Peyer's patch (tissue), 4 donors: Measurements from ENCODE around the gene SYK. TPM values are rescaled to one million over a fixed set of nuclear protein-coding genes. Genes with fewer than 3 reads are reported as not detected.

ENCODE experiments used
- DNase-seq, 3 donors: peaks; one replicate each; pipeline ENCODE4 v3.0.0-alpha.2; 2017 to 2019
- H3K27ac ChIP-seq, 4 donors: fragments of 200-600 bp; sonication (generic); one replicate each; pipeline ENCODE4 v1.5.1; 2016 to 2019
- H3K27me3 ChIP-seq, 2 donors: fragments of 200-600 bp; sonication (generic); one replicate each; pipeline ENCODE4 v1.5.1; 2019
- H3K36me3 ChIP-seq, 3 donors: fragments of 200-600 bp; sonication (generic); one replicate each; pipeline ENCODE4 v1.5.1; 2016 to 2019
- H3K4me1 ChIP-seq, 4 donors: fragments of 200-600 bp; sonication (generic); one replicate each; pipeline ENCODE4 v1.5.1; 2016 to 2019
- H3K4me3 ChIP-seq, 4 donors: fragments of 200-600 bp; sonication (generic); 1 replicate in 3 of 4; 2 replicates in 1 of 4; pipeline ENCODE4 v1.5.1; 2016 to 2019; ENCODE audit warnings: mild to moderate bottlenecking in 1 of 4
- H3K9me3 ChIP-seq, 4 donors: fragments of 200-600 bp; sonication (generic); one replicate each; pipeline ENCODE4 v1.5.1; 2016 to 2019; ENCODE audit warnings: mild to moderate bottlenecking in 1 of 4
- POLR2A ChIP-seq, 2 donors: fragments of 450-650 bp; IDR thresholded peaks; one replicate each; pipeline ENCODE4 v1.5.1; 2017; ENCODE audit warnings: antibody characterized with exemption in 2 of 2, mild to moderate bottlenecking in 2 of 2, moderate library complexity in 2 of 2
- total RNA-seq, 4 donors: library from RNA; depleted of rRNA; stranded (reverse); fragments of >200 nt; gene quantifications; one replicate each; pipeline ENCODE4 v1.1.0, GENCODE V29; 2016
- TF ChIP-seq, protein P1 (sequence below), 6 experiments: fragments of 450-650 bp in 4 of 6; fragments of 200-600 bp in 2 of 6; sonication (generic) in 1 of 6; IDR thresholded peaks; one replicate each; pipeline ENCODE4 v1.5.1; 2017 to 2019; ENCODE audit warnings: antibody characterized with exemption in 6 of 6, mild to moderate bottlenecking in 3 of 6, moderate library complexity in 1 of 6

The SYK gene
- total RNA-seq, 4 donors from 2014 or later = 48.7 to 81.7 (median 60.0) TPM

DNA sequence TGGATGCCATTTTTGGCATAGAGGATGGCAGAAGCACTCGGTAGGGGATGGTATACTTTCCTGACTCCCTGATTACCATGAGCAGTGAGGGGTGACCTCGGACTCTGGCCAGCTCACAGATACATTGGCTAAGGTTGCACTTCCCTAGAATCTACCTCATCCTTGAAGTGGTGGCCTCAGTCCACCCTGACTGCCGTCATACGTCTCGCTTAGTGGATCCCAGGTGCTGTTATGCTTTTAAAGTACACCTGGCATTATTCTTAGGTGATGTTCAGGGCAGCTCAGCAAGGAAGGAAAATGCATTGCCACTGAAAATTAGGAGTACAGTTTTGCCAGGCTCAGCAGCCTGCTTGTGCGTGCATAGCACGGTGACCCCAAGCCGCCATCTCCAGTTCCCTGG is 87.3 kb downstream of the SYK start:
- H3K36me3 ChIP-seq = peaks cover 0 to 53% (median 5%) of the 10 kb centered on the region in 3 donors
- no peak for DNase-seq
- no peak overlapping the region for H3K27ac ChIP-seq
- no peaks in the 10 kb centered on the region for H3K27me3 ChIP-seq
- TF ChIP-seq, protein P1, sequence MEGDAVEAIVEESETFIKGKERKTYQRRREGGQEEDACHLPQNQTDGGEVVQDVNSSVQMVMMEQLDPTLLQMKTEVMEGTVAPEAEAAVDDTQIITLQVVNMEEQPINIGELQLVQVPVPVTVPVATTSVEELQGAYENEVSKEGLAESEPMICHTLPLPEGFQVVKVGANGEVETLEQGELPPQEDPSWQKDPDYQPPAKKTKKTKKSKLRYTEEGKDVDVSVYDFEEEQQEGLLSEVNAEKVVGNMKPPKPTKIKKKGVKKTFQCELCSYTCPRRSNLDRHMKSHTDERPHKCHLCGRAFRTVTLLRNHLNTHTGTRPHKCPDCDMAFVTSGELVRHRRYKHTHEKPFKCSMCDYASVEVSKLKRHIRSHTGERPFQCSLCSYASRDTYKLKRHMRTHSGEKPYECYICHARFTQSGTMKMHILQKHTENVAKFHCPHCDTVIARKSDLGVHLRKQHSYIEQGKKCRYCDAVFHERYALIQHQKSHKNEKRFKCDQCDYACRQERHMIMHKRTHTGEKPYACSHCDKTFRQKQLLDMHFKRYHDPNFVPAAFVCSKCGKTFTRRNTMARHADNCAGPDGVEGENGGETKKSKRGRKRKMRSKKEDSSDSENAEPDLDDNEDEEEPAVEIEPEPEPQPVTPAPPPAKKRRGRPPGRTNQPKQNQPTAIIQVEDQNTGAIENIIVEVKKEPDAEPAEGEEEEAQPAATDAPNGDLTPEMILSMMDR (IDR thresholded peaks at IDR 0.05) = no peak
- no peak for TF ChIP-seq POLR2A (IDR thresholded peaks at IDR 0.05)
- no peak overlapping the region for H3K4me3 ChIP-seq
- H3K4me1 ChIP-seq = no peaks in the 10 kb centered on the region
- H3K9me3 ChIP-seq = no peaks in the 10 kb centered on the region

DNA sequence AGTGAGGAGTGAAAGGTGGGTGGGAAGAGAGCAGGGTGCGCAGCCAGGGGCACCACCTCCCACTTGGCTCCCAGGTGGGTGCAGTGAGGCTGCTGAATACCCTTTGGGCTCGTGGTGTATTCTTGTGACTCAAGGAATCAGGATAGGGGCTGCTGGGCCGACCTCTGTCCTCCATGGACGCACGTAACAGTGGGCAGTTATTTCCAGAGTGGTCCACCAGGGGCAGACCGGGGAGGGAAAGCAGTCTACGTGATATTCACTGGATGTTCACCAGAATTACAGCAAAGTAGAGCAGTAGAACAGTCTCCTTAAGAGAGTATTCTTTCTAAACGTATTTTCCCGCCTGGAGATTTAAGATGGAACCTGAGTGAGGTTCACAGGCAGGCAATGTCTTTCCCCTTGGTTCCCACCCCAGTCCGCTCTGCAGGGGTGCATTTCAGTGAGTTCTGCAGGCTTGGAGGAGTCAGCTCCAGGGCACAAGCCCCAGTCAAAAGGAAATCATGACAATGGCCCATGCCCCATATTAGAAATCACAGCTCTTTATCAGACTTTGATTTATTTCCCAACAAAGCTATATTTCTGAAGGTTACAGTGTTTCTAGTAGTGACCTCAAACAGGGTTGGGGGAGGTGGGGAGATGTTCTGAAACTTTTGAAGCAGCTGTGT is 88.7 kb downstream of the SYK start:
- H3K36me3 ChIP-seq = peaks cover 0 to 59% (median 5%) of the 10 kb centered on the region in 3 donors
- TF ChIP-seq, protein P1 (IDR thresholded peaks at IDR 0.05) = no peak
- no peak for TF ChIP-seq POLR2A (IDR thresholded peaks at IDR 0.05)
- no peaks in the 10 kb centered on the region for H3K27me3 ChIP-seq
- H3K4me1 ChIP-seq = no peaks in the 10 kb centered on the region
- no peak for DNase-seq
- H3K4me3 ChIP-seq = no peak overlapping the region
- no peak overlapping the region for H3K27ac ChIP-seq
- no peaks in the 10 kb centered on the region for H3K9me3 ChIP-seq

DNA sequence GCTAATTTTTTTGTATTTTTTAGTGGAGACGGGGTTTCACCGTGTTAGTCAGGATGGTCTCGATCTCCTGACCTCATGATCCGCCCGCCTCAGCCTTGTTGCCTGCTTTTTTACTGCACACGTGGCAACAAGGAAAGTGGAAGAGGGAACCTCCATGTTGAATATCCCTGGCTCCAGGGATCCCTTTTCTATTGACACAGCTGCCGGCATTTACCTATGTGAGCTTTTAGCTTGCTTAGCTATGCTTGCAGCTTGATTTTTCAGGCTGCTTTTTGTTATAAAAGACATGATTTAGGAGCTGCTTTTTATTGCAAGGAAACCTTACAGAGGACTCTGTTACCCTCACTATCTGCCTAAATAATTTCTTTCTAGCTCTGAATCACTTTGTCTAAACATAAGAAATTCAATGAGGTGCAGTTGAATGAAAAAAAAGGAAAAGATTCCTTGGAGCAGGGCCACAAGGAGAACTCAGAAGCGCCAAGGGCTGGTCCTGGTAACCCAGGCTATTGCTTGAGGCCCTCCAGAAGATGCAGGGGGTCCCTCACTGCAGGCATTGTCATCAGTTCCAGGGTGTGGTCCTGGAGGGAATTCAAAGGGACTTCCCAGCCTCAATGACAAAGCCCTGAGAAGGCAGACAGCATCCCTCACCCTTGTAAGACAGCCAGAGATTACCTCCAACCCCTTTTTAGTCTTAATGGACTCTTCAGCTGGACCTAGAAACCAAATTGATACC is 89.9 kb downstream of the SYK start:
- H3K9me3 ChIP-seq = no peaks in the 10 kb centered on the region
- no peaks in the 10 kb centered on the region for H3K27me3 ChIP-seq
- H3K4me3 ChIP-seq = no peak overlapping the region
- H3K36me3 ChIP-seq = peaks cover 0 to 69% (median 5%) of the 10 kb centered on the region in 3 donors
- H3K4me1 ChIP-seq = no peaks in the 10 kb centered on the region
- DNase-seq = no peak
- TF ChIP-seq, protein P1 (IDR thresholded peaks at IDR 0.05) = no peak
- TF ChIP-seq POLR2A (IDR thresholded peaks at IDR 0.05) = no peak
- no peak overlapping the region for H3K27ac ChIP-seq

DNA sequence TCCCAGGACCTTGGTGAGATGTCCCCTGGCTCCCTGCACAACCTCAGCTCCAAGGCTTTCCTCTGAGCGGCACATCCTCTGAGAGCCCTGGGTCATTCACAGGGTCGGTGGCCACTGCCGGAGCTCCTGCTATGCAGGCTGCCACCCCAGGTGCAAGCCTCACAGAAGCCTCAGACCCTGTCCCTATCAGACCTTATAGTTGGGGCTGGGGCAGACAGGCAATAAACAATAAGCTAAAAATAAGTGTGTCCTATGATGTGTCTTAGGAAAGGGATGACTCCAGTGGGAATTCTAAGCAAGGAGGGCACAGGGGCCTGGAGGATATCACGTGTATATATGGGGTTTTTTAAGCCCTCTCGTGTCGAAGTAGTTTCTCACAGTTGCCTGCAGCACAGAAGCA is 91.3 kb downstream of the SYK start:
- no peak overlapping the region for H3K4me3 ChIP-seq
- TF ChIP-seq, protein P1 (IDR thresholded peaks at IDR 0.05) = no peak
- no peak for TF ChIP-seq POLR2A (IDR thresholded peaks at IDR 0.05)

DNA sequence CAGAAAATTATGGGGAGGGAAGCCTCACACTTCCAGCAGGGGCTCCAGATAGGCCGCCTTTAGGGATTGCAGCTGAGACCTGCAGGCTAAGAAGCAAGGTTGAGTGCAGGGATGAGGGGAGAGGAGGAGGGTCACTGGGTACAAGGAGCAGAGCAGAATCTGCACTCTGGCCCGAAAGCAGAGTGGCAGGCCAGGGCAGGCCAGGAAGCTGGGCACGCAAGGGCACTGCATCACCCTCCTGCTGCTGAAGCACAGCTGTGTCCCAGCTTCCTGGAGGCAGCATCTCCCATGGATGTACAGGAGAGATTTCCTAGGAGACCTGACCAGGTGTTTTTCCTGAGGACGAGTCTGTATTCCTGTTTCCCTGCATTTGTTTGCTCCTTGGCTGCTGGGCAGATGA is 92.1 kb downstream of the SYK start:
- no peak for DNase-seq
- Histone ChIP-seq H3K4me1 (no peaks in the 10 kb centered on the region), H3K27me3 (no peaks in the 10 kb centered on the region), H3K36me3 (peaks cover 0 to 68% (median 4%) of the 10 kb centered on the region in 3 donors), H3K9me3 (no peaks in the 10 kb centered on the region), H3K27ac (no peak overlapping the region), H3K4me3 (no peak overlapping the region)
- TF ChIP-seq POLR2A (IDR thresholded peaks at IDR 0.05) = no peak
- TF ChIP-seq, protein P1 (IDR thresholded peaks at IDR 0.05) = no peak

More for the DNA sequence above, 91.3 kb downstream of the SYK start:
- H3K4me1 ChIP-seq = no peaks in the 10 kb centered on the region
- DNase-seq = no peak
- H3K27me3 ChIP-seq = no peaks in the 10 kb centered on the region
- H3K9me3 ChIP-seq = no peaks in the 10 kb centered on the region
- no peak overlapping the region for H3K27ac ChIP-seq
- H3K36me3 ChIP-seq = peaks cover 0 to 72% (median 5%) of the 10 kb centered on the region in 3 donors
